Tibial artery (tissue), 4 donors: ENCODE results near the gene LAMB1.

Experiments used
- DNase-seq, 2 donors: peaks; one replicate each; pipeline ENCODE4 v3.0.0-alpha.2; 2019
- H3K27ac ChIP-seq, 2 donors: fragments of 200-600 bp; sonication (generic) in 1 of 2; 1 replicate in 1 of 2; 2 replicates in 1 of 2; pipeline ENCODE4 v1.5.1; 2018 to 2019; ENCODE audit warnings: mild to moderate bottlenecking in 1 of 2
- H3K27me3 ChIP-seq, 2 donors: fragments of 200-600 bp; sonication (generic) in 1 of 2; one replicate each; pipeline versions ENCODE4 v1.5.1 to v1.6.0; 2016 to 2019
- H3K36me3 ChIP-seq, 3 donors: fragments of 200-600 bp; sonication (generic) in 2 of 3; one replicate each; pipeline ENCODE4 v1.5.1; 2016 to 2019; ENCODE audit warnings: mild to moderate bottlenecking in 2 of 3
- H3K4me1 ChIP-seq, 4 donors: fragments of 200-600 bp; sonication (generic) in 2 of 4; 1 replicate in 3 of 4; 2 replicates in 1 of 4; pipeline ENCODE4 v1.5.1; 2016 to 2019
- H3K4me3 ChIP-seq, 2 donors: fragments of 200-600 bp; sonication (generic) in 1 of 2; 1 replicate in 1 of 2; 2 replicates in 1 of 2; pipeline ENCODE4 v1.5.1; 2018 to 2019; ENCODE audit warnings: mild to moderate bottlenecking in 2 of 2
- H3K9me3 ChIP-seq, 3 donors: fragments of 200-600 bp; sonication (generic) in 1 of 3; one replicate each; pipeline ENCODE4 v1.5.1; 2016 to 2019
- CTCF ChIP-seq, 2 experiments: fragments of 200-600 bp in 1 of 2; fragments of 450-650 bp in 1 of 2; IDR thresholded peaks; one replicate each; pipeline ENCODE4 v1.5.1; 2017 to 2019; ENCODE audit warnings: antibody characterized with exemption in 2 of 2, mild to moderate bottlenecking in 1 of 2, moderate library complexity in 1 of 2
- intact Hi-C: fragments of 100-400 bp; cut with DNase I; formaldehyde crosslinking; loops from one replicate; pipeline ENCODE4 v1.15.0; 2023; ENCODE audit warnings: low total_unique reads

LAMB1 gene

GRCh38 chr7:107948645-107949442, 54.1 kb downstream of the LAMB1 start:
- no peak for DNase-seq
- Histone ChIP-seq H3K27ac (peak overlapping the region; percentile 32 to 42), H3K9me3 (no peaks in the 10 kb centered on the region), H3K4me3 (no peak overlapping the region), H3K27me3 (no peaks in the 10 kb centered on the region), H3K36me3 (peaks cover 0 to 22% (median 0%) of the 10 kb centered on the region in 3 donors), H3K4me1 (peaks cover 0 to 26% (median 3%) of the 10 kb centered on the region in 4 donors)
- intact Hi-C loops: no loop called here
- no peak for TF ChIP-seq CTCF (IDR thresholded peaks at IDR 0.05)

- intact Hi-C loops: no loop called here
- no peak for DNase-seq
- no peak for TF ChIP-seq CTCF (IDR thresholded peaks at IDR 0.05)
- H3K27ac ChIP-seq: no peak overlapping the region
- H3K36me3 ChIP-seq: peaks cover 0 to 11% (median 0%) of the 10 kb centered on the region in 3 donors
- no peaks in the 10 kb centered on the region for H3K9me3 ChIP-seq
- peaks cover 0 to 26% (median 3%) of the 10 kb centered on the region in 4 donors for H3K4me1 ChIP-seq
- no peak overlapping the region for H3K4me3 ChIP-seq
- H3K27me3 ChIP-seq: no peaks in the 10 kb centered on the region
These were observed 56.1 kb downstream of the LAMB1 start for GRCh38 chr7:107946881-107947280.

GRCh38 chr7:107946451-107946850, 56.5 kb downstream of the LAMB1 start:
- H3K4me3 ChIP-seq: no peak overlapping the region
- no peak for DNase-seq
- H3K4me1 ChIP-seq: peaks cover 0 to 26% (median 3%) of the 10 kb centered on the region in 4 donors
- H3K27me3 ChIP-seq: no peaks in the 10 kb centered on the region
- intact Hi-C loops: no loop called here
- H3K9me3 ChIP-seq: no peaks in the 10 kb centered on the region
- H3K36me3 ChIP-seq: peaks cover 0 to 6% (median 0%) of the 10 kb centered on the region in 3 donors
- H3K27ac ChIP-seq: no peak overlapping the region
- TF ChIP-seq CTCF (IDR thresholded peaks at IDR 0.05): no peak

GRCh38 chr7:107945332-107945731, 57.6 kb downstream of the LAMB1 start:
- H3K27me3 ChIP-seq: no peaks in the 10 kb centered on the region
- peaks cover 0 to 5% (median 0%) of the 10 kb centered on the region in 3 donors for H3K36me3 ChIP-seq
- H3K9me3 ChIP-seq: no peaks in the 10 kb centered on the region
- no peak overlapping the region for H3K27ac ChIP-seq
- peaks cover 0 to 26% (median 3%) of the 10 kb centered on the region in 4 donors for H3K4me1 ChIP-seq
- no peak for DNase-seq
- intact Hi-C loops: no loop called here
- no peak for TF ChIP-seq CTCF (IDR thresholded peaks at IDR 0.05)
- no peak overlapping the region for H3K4me3 ChIP-seq

- no peaks in the 10 kb centered on the region for H3K9me3 ChIP-seq
- peaks cover 0 to 27% (median 6%) of the 10 kb centered on the region in 4 donors for H3K4me1 ChIP-seq
- H3K36me3 ChIP-seq: peaks cover 0 to 5% (median 5%) of the 10 kb centered on the region in 3 donors
- no peak for DNase-seq
- H3K4me3 ChIP-seq: no peak overlapping the region
- TF ChIP-seq CTCF (IDR thresholded peaks at IDR 0.05): no peak
- intact Hi-C loops: no loop called here
- H3K27me3 ChIP-seq: no peaks in the 10 kb centered on the region
- no peak overlapping the region for H3K27ac ChIP-seq
These were observed 58.4 kb downstream of the LAMB1 start for GRCh38 chr7:107944411-107945169.
